Thoracic aorta (tissue), 2 donors: Measurements from ENCODE around the gene SORBS2. TPM values are rescaled to one million over a fixed set of nuclear protein-coding genes. Genes with fewer than 3 reads are reported as not detected.

Source experiments
- ATAC-seq: fragments of 150-250 bp; one replicate; pipeline ENCODE4 v1.8.0; 2017; ENCODE audit warnings: low read depth; ENCODE audit not compliant: insufficient number of reproducible peaks, low FRiP score
- DNase-seq: peaks from one replicate; pipeline ENCODE4 v3.0.0-alpha.2; 2020; ENCODE audit warnings: low spot score
- H3K27ac ChIP-seq, 2 donors: fragments of 200-600 bp; sonication (generic); 1 replicate in 1 of 2; 2 replicates in 1 of 2; pipeline ENCODE4 v1.5.1; 2016; ENCODE audit warnings: mild to moderate bottlenecking in 2 of 2, moderate library complexity in 2 of 2
- H3K27me3 ChIP-seq: fragments of 200-600 bp; sonication (generic); replicated peaks from 2 replicates; pipeline ENCODE4 v1.6.0; 2016; ENCODE audit warnings: mild to moderate bottlenecking; ENCODE audit not compliant: insufficient read depth
- H3K36me3 ChIP-seq: fragments of 200-600 bp; sonication (generic); one replicate; pipeline ENCODE4 v1.5.1; 2016
- H3K4me1 ChIP-seq, 2 donors: fragments of 200-600 bp; sonication (generic); 1 replicate in 1 of 2; 2 replicates in 1 of 2; pipeline versions ENCODE4 v1.5.1 to v1.6.0; 2016; ENCODE audit warnings: low read depth in 2 of 2, mild to moderate bottlenecking in 1 of 2; ENCODE audit not compliant: control insufficient read depth in 1 of 2
- H3K4me3 ChIP-seq: fragments of 200-600 bp; sonication (generic); 2 replicates; pipeline ENCODE4 v1.5.1; 2016; ENCODE audit warnings: mild to moderate bottlenecking
- H3K9me3 ChIP-seq: fragments of 200-600 bp; sonication (generic); 2 replicates; pipeline ENCODE4 v1.5.1; 2016
- CTCF ChIP-seq: fragments of 200-600 bp; sonication (generic); IDR thresholded peaks from one replicate; pipeline ENCODE4 v1.5.1; 2019; ENCODE audit warnings: antibody characterized with exemption
- total RNA-seq, 2 donors: library from RNA; depleted of rRNA; stranded (reverse); fragments of >200 nt; gene quantifications; one replicate each; pipeline versions ENCODE4 v1.1.0 to v1.2.3, GENCODE V29; 2016

SORBS2 gene
- total RNA-seq, 2 donors from 2014 or later: 268 to 443 TPM

- Histone ChIP-seq H3K9me3 (no peaks in the 10 kb centered on the region), H3K4me3 (no peak overlapping the region), H3K27ac (peak overlapping the region; percentile 47 to 54), H3K36me3 (no peaks in the 10 kb centered on the region), H3K27me3 (no peaks in the 10 kb centered on the region), H3K4me1 (peaks cover 12 to 35% of the 10 kb centered on the region in 2 donors)
- DNase-seq (no peak), ATAC-seq (no peak)
- no peak for TF ChIP-seq CTCF
Observed at GRCh38 chr4:185592845-185593488, 219.0 kb downstream of the SORBS2 start.

- H3K36me3 ChIP-seq: no peaks in the 10 kb centered on the region
- no peak for TF ChIP-seq CTCF
- H3K4me3 ChIP-seq: no peak overlapping the region
- H3K27me3 ChIP-seq: no peaks in the 10 kb centered on the region
- peak overlapping the region; percentile 45 to 47 for H3K27ac ChIP-seq
- DNase-seq: no peak
- peaks cover 12 to 34% of the 10 kb centered on the region in 2 donors for H3K4me1 ChIP-seq
- ATAC-seq: no peak
- no peaks in the 10 kb centered on the region for H3K9me3 ChIP-seq
Observed at GRCh38 chr4:185592438-185592837, 219.6 kb downstream of the SORBS2 start.

- Histone ChIP-seq H3K36me3 (peaks cover 6% of the 10 kb centered on the region), H3K27ac (peak overlapping the region; percentile 45 to 63), H3K27me3 (no peaks in the 10 kb centered on the region), H3K9me3 (no peaks in the 10 kb centered on the region), H3K4me1 (peaks cover 12 to 34% of the 10 kb centered on the region in 2 donors), H3K4me3 (peak overlapping the region; percentile 3)
- ATAC-seq (no peak), DNase-seq (no peak)
- no peak for TF ChIP-seq CTCF
Observed at GRCh38 chr4:185591679-185592141, 220.3 kb downstream of the SORBS2 start.

GRCh38 chr4:185590982-185591381, 221.0 kb downstream of the SORBS2 start:
- no peaks in the 10 kb centered on the region for H3K27me3 ChIP-seq
- no peak for ATAC-seq
- no peak for TF ChIP-seq CTCF
- H3K36me3 ChIP-seq: peaks cover 6% of the 10 kb centered on the region
- no peak for DNase-seq
- H3K4me1 ChIP-seq: peaks cover 12 to 34% of the 10 kb centered on the region in 2 donors
- H3K4me3 ChIP-seq: peak overlapping the region; percentile 3
- H3K27ac ChIP-seq: peak overlapping the region; percentile 45 to 63
- no peaks in the 10 kb centered on the region for H3K9me3 ChIP-seq

GRCh38 chr4:185589067-185589836, 222.7 kb downstream of the SORBS2 start:
- peak overlapping the region; percentile 65 to 72 for H3K27ac ChIP-seq
- peaks cover 6% of the 10 kb centered on the region for H3K36me3 ChIP-seq
- no peaks in the 10 kb centered on the region for H3K9me3 ChIP-seq
- H3K4me1 ChIP-seq: peaks cover 12 to 34% of the 10 kb centered on the region in 2 donors
- DNase-seq (no peak), ATAC-seq (peak; percentile 57)
- no peak for TF ChIP-seq CTCF
- H3K4me3 ChIP-seq: no peak overlapping the region
- no peaks in the 10 kb centered on the region for H3K27me3 ChIP-seq
